Spleen (tissue), 7 donors: ENCODE data around the gene BTNL9.

Experiments used
- POLR2A ChIP-seq, 3 donors: fragments of 450-650 bp; IDR thresholded peaks; one replicate each; pipeline ENCODE4 v1.5.1; 2017; ENCODE audit warnings: antibody characterized with exemption in 3 of 3, mild to moderate bottlenecking in 1 of 3
- POLR2AphosphoS5 ChIP-seq, 3 donors: sonication (generic); formaldehyde crosslinking; IDR thresholded peaks; one replicate each; pipeline ENCODE4 v1.5.1; 2017; ENCODE audit warnings: antibody characterized with exemption in 3 of 3
- TF ChIP-seq, protein P1 (sequence below), 11 experiments: fragments of 200-600 bp in 7 of 11; fragments of 450-650 bp in 4 of 11; sonication (generic) in 4 of 11; IDR thresholded peaks in 8 of 11; conservative IDR thresholded peaks in 3 of 11; 1 replicate in 7 of 11; 2 replicates in 4 of 11; pipeline versions ENCODE4 v1.4.0 to v1.8.0; 2016 to 2021; ENCODE audit warnings: antibody characterized with exemption in 11 of 11, inconsistent platforms in 4 of 11, mild to moderate bottlenecking in 1 of 11
- donor health status: DM: no; HTN: no; CAD: no; lungs with moderate emphysema.
- donor health status: DM: no; HTN: no; CAD: no.
- donor health status: DM: no; HTN: no; CAD: no.

DNA sequence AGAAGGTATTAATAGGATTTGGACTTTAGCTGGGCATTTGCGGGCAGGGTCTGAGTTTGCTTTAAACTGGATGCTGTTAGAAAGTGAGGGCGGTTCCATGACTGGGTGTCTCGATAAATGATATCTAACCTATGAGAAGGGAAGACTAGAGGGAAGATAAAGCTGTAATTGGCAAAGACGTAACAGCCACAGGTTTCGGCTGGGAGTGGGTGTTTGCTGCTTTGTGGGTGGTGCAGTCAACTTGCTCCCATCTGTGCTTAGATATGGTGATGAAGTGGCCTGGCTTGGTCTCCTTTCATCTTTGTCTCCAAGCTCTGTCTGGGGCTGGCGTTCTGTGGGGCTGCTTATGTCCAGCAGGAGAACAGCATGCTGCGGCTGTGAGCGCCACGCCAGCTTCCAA, 67.6 kb downstream of the BTNL9 start:
- TF ChIP-seq, protein P1, sequence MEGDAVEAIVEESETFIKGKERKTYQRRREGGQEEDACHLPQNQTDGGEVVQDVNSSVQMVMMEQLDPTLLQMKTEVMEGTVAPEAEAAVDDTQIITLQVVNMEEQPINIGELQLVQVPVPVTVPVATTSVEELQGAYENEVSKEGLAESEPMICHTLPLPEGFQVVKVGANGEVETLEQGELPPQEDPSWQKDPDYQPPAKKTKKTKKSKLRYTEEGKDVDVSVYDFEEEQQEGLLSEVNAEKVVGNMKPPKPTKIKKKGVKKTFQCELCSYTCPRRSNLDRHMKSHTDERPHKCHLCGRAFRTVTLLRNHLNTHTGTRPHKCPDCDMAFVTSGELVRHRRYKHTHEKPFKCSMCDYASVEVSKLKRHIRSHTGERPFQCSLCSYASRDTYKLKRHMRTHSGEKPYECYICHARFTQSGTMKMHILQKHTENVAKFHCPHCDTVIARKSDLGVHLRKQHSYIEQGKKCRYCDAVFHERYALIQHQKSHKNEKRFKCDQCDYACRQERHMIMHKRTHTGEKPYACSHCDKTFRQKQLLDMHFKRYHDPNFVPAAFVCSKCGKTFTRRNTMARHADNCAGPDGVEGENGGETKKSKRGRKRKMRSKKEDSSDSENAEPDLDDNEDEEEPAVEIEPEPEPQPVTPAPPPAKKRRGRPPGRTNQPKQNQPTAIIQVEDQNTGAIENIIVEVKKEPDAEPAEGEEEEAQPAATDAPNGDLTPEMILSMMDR (IDR thresholded peaks at IDR 0.05 in 8 of 11, conservative IDR thresholded peaks at IDR 0.05 in 3 of 11), result no peak
- no peak for TF ChIP-seq POLR2A (IDR thresholded peaks at IDR 0.05)
- no peak for TF ChIP-seq POLR2AphosphoS5 (IDR thresholded peaks at IDR 0.05)
